HG03159 (cell line): ENCODE results near the gene CHEK2.
"Not testable (repeated sequence)": the region's sequence is repeated elsewhere in the genome, so short reads cannot be mapped to it uniquely, and the experiment has no call there.

Experiments used
- ATAC-seq: cut with Tn5 transposase; IDR thresholded peaks from one replicate; pipeline ENCODE4 v1.9.1; 2021; ENCODE audit warnings: mild to moderate bottlenecking, moderate library complexity; ENCODE audit not compliant: unreplicated experiment

Gene CHEK2

DNA sequence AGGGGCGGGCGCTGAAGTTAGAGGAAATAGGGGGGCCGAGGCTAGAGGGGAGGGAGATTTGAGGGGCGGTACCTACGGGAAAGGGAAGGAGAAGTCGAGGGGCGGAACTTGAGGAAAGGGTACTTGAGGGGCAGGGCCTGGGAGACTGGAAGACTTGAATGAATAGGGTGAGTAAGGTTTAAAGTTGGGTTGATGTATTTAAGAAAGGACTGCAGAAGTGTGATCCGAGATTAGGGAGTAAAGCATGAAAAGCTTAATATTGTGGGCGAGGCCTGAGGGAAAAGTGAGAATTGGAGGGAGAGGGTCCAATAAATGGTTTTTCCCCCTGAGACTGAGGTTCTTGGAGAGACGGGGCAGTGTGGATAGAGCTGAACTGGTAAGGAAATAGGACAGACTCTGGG is 942 bp upstream of the CHEK2 start:
- ATAC-seq = no peak

DNA sequence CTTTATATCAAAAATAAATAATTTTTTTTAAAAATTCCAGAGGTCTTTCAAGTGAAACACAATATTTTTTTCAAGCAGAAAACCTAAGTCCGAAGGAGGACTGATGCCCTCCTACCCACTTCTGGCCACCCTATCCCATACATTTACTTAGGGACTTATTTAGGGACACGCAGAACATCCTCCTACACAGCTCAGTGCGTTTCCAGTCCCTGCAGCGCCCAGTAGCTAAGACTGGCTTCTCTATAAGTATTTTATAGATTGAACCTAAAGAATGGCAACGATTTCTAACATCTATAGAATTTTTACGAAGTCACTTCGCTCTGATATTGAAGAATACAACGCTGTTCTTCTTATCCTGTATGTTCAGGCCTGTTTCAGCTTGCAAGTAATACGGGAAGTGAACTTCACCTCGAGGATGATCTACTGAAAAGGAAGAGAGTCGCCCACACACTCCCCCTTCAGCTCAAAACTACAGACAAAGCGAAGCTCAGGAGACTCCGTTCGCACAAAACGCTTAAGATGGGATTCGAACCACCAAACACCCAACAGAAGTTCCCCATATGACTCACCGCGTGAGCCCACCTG is 328 bp downstream of the CHEK2 start:
- no peak for ATAC-seq

DNA sequence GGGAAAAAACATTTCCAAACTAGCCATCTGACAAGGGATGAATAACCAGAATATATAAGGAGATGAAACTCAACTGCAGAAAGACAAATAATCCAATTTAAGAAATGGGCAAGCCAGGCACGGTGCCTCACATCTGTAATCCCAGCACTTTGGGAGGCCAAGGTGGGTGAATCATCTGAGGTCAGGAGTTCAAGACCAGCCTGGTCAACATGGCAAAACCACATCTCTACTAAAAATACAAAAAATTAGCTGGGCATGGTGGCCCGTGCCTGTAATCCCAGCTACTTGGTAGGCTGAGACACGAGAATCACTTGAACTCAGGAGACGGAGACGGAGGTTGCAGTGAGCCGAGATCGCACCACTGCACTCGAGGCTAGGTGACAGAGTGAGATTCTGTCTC is 2.7 kb downstream of the CHEK2 start:
- not testable (repeated sequence) for ATAC-seq

DNA sequence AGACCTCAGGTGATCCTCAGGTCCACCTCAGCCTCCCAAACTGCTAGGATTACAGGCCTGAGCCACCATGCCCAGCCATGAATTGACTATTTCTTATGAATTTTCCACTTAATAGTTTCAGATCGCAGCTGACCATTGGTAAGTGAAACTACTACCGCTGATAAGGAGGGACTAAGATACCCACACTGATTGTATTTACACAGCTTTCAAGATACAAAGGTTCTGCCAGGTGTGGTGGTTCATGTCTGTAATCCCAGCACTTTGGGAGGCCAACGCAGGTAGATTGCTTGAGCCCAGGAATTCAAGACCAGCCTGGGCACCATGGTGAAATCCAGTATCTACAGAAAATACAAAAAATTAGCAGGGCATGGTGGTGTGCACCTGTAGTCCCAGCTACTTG is 3.9 kb downstream of the CHEK2 start:
- no peak for ATAC-seq

GRCh38 chr22:28736301-28737155 is 5.1 kb downstream of the CHEK2 start:
- ATAC-seq = no peak

- no peak for ATAC-seq
These were observed 7.2 kb downstream of the CHEK2 start for GRCh38 chr22:28734393-28734792.

DNA sequence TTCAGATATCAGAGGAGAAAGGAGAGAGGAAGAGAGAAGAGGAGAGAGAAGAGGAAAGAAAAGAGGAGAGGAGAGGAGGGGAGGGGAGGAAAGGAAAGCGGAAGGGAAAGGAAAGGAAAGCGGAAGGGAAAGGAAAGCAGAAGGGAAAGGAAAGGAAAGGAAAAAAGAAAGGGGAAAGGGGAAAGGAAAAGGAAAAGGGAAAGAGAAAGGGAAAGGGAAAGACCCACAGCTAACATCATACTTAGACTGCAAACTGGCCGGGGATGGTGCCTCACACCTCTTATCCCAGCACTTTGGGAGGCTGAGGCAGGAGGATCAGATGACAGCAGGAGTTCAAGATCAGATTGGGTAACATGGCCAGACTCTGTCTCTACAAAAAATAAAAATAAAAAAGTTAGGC is 11.4 kb downstream of the CHEK2 start:
- ATAC-seq = no peak

DNA sequence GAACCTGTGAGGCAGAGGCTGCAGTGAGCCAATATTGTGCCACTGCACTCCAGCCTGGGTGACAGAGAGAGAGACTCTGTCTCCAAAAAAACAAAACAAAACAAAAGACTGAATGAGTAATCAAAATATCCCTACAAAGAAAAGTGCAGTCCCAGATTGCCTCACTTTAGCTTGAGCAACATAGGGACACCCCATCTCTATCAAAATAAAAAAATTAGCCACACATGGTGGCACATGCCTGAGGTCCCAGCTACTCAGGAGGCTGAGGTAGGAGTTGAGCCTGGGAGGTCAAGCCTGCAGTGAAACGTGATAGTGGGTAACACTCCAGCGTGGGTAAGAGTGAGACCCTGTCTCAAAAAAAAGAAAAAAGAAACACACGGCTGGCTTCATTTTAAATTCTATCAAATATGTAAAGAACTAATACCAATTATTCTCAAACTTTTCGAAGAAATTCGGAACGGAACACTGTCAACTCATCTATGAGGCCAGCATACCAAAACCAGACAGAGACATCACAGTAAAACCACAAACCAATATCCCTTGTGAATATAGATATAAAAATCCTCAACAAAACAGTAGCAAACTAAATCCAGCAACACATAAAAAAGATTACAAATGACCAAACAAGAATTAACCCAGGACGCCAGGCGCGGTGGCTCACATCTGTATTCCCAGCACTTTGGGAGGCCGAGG is 12.9 kb downstream of the CHEK2 start:
- ATAC-seq = no peak

DNA sequence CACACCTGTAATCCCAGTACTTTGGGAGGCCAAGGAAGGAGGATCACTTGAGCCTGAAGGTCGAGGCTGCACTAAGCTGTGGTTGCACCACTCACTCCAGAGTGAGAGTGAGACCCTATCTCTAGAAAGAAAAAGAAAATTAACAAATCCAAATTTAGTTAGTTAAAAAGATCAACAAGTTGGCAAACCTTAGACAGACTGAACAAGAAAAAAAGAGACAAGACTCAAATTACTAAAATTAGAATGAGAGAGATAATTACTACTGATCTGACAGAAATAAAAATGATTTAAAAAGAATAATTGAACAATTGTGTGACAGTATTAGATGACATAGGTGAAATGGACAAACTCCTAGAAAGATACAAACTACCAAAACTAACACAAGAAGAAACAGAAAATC is 13.6 kb downstream of the CHEK2 start:
- ATAC-seq = no peak

GRCh38 chr22:28718044-28718443 is 23.6 kb downstream of the CHEK2 start:
- ATAC-seq = no peak

- ATAC-seq = no peak
These were observed 24.9 kb downstream of the CHEK2 start for GRCh38 chr22:28716686-28717085.

GRCh38 chr22:28715611-28716010 is 26.0 kb downstream of the CHEK2 start:
- ATAC-seq = no peak

GRCh38 chr22:28714043-28714628 is 27.5 kb downstream of the CHEK2 start:
- no peak for ATAC-seq

GRCh38 chr22:28711820-28712777 is 29.5 kb downstream of the CHEK2 start:
- no peak for ATAC-seq

GRCh38 chr22:28711341-28711740 is 30.3 kb downstream of the CHEK2 start:
- ATAC-seq = no peak

DNA sequence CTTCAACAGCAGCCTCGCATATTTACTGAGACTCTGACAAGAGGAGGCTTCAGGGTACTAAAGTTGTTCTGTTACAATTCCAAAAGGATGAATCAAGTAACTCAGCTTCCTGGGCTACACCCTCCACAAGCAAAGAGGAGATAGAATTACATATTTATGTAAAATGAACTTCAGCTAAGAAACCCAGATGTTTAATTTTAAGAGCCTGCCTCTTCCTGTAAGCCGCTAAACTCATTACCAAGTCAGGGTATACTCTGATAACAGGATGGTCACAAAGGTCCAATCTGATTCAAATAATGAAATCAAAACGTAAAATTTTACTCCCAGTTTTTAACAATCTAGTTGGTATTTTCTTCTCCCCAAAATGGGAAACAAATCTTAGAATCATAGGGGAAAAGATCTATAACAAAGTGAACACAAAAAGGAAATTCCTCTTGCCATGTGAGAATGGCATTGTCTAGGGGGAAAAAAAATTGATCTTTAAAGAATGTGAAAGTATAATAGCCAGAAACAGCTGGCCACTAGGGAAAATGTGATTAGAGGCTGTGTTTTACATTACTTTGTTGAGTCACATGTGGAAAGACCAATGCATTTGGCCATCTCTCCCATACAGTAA is 30.9 kb downstream of the CHEK2 start:
- no peak for ATAC-seq

DNA sequence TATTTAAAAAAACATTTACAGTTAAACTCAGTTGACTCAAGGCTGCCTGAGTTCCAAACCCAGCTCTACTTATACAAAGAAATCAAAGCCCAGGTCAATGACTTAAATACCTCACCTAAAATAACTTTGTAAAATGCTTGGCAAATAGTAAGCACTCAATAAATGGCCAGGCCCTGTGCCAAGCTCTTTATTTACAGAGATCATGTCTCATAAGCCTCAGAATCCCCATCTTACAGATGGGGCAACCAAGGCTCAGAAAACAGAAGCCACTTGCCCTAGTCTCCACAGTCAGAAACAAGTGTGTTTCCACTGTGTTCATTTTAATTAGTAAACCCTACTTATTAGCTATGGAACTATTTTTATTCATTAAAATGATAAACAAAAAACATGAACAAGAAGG is 31.5 kb downstream of the CHEK2 start:
- no peak for ATAC-seq

DNA sequence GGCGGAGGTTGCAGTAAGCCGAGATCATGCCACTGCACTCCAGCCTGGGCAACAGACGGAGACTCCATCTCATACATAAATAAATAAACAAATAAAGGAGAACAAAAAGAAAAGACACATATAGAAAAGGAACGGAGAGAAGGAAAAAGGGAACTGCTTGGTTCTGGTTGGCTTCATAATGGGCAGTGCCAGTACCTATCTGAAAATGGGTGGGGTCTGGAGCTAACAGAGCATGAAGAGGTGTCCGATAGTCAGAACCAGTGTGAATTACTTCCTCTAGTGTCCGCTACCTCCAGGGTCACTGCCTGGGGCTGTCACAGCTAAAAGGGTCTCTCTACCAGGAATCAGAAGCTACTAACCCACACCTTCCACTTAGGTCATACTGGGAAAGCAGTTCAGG is 34.8 kb downstream of the CHEK2 start:
- no peak for ATAC-seq

DNA sequence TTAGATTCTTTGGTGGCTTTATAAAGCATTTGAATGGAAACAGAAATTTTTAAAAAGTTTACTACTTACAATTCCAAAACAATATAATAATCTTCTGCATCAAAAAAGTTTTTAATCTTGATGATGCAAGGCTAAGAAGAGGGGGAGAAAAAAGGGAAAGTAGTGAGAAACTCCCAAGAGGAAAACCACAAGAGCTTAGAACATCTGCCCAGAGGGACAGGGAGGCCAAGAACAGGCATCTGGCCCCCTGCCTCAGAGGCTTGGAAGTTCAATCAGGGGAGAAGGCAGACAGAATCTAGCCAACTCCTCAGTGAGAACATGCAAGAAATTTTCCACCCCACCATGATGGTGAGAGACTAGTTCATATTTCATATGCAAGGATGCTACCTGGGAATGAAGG is 38.2 kb downstream of the CHEK2 start:
- no peak for ATAC-seq

DNA sequence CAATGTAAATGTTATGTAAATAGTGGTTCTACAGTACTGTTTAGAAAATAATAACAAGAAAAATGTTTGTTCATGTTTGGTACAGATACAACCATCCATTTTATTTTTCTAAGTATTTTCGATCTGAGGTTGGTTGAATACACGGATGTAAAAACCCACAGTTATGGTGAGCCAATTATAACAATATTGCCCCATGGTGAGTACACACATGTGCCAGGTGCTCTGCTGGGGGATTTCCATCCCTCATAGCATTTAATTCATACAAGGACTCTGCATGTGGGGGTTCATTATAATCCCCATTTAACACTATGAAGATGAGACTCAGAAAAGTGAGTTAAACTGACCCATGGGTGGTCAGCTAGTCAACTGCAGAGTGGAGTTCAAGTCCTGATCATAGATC is 38.7 kb downstream of the CHEK2 start:
- ATAC-seq = no peak
